ENCODE data around the gene ROR2. TPM values are rescaled to one million over a fixed set of nuclear protein-coding genes. Genes with fewer than 3 reads are reported as not detected.

ROR2 gene
- total and polyA plus RNA-seq, 2 donors (not counting 3 experiments of a cell fraction or from before 2014, with no cell fraction given), result not detected

GRCh38 chr9:91817493-91818224 lies 132.4 kb downstream of the ROR2 start:
- Histone ChIP-seq H3K27me3 (ENCODE audit: control insufficient read depth in 2 of 2, insufficient read depth in 2 of 2, low read length in 2 of 2) (no peaks in the 10 kb centered on the region), H3K9ac (replicated peaks; ENCODE audit: extremely low read depth, insufficient read depth, low read length) (no peak overlapping the region), H3K27ac (ENCODE audit: insufficient read depth, low read depth, low read length) (no peak overlapping the region), H3K79me2 (ENCODE audit: control insufficient read depth, insufficient read depth, low read length) (no peaks in the 10 kb centered on the region), H3K9me3 (replicated peaks; ENCODE audit: control insufficient read depth, insufficient read depth, low read length) (no peaks in the 10 kb centered on the region), H3K4me1 (ENCODE audit: control insufficient read depth, extremely low read depth, insufficient read depth, low read length) (no peaks in the 10 kb centered on the region), H3K36me3 (ENCODE audit: control insufficient read depth in 2 of 2, extremely low read depth in 1 of 2, insufficient read depth in 2 of 2, low read length in 2 of 2) (no peaks in the 10 kb centered on the region), H2AFZ (ENCODE audit: low read depth, low read length) (peak overlapping the region; percentile 34), H3K4me3 (replicated peaks in 1 of 3; ENCODE audit: insufficient read depth in 1 of 3, low read depth in 1 of 3, low read length in 3 of 3) (no peak overlapping the region), H4K20me1 (replicated peaks; ENCODE audit: control insufficient read depth, extremely low read depth, insufficient read depth, low read length) (no peaks in the 10 kb centered on the region), H3K9me1 (replicated peaks; ENCODE audit: control insufficient read depth, extremely low read depth, insufficient read depth, low read length) (no peaks in the 10 kb centered on the region), H3K4me2 (ENCODE audit: insufficient read depth, low read length) (no peak overlapping the region)
- POLR2A ChIA-PET, result no interaction called here
- FAIRE-seq (no peak), DNase-seq (ENCODE audit: low read depth, low spot score) (peak; percentile 21)
- CTCF ChIA-PET, result no interaction called here
- no peak for TF ChIP-seq POLR2A (IDR thresholded peaks at IDR 0.05; ENCODE audit: low read depth, low read length)
- TF ChIP-seq MAX (IDR thresholded peaks at IDR 0.05; ENCODE audit: insufficient read depth, insufficient read length), result no peak
- no peak for TF ChIP-seq JUN (IDR thresholded peaks at IDR 0.05; ENCODE audit: borderline replicate concordance, insufficient read depth, insufficient read length, low read depth)
- no peak for TF ChIP-seq EZH2 (IDR thresholded peaks at IDR 0.05; ENCODE audit: borderline replicate concordance, low read depth, low read length, severe bottlenecking)
- no peak for TF ChIP-seq GATA2 (IDR thresholded peaks at IDR 0.05; ENCODE audit: insufficient read depth, insufficient read length, low read depth, low read length)
- no peak for TF ChIP-seq CTCF (IDR thresholded peaks at IDR 0.05; ENCODE audit: extremely low read depth in 1 of 2, insufficient read depth in 1 of 2, low read depth in 1 of 2, low read length in 2 of 2)
- no peak for TF ChIP-seq MYC (IDR thresholded peaks at IDR 0.05; ENCODE audit: low read depth, low read length)
- TF ChIP-seq POLR2AphosphoS5 (IDR thresholded peaks at IDR 0.05; ENCODE audit: insufficient read depth, low read depth, low read length), result no peak
- no peak for TF ChIP-seq FOS (IDR thresholded peaks at IDR 0.05; ENCODE audit: borderline replicate concordance, insufficient read depth, low read length)
- no TSS peak for BruUV-seq (replicated peaks)
- dilution Hi-C loops (cut with MboI; ENCODE audit: extremely low pct_ligation_motif_present, low sequenced_read_pairs) (no loop called here), intact Hi-C loops (cut with micrococcal nuclease) (no loop called here)

All from endothelial cell of umbilical vein (primary cell).